Measurements from ENCODE around the gene TMEM221.

TMEM221 gene

DNA sequence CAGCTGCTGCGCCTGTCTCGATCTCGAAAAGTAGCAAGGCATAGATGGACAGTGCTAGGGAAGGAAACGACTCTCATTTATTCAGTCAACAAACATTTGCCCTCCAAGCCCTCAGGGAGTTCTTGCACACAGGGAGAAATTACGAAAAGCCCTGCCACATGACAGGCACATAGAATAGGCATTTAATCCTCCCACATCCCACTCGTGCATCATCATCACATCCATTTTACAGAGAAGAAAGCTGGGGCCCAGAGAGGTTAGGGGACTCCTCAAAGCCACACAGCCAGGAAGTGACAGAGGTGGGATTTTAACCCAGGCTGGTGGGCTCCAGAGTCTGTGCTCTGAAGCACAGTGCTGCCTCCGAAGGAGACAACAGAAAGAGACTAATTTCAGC is 11.6 kb downstream of the TMEM221 start:
- no peak for DNase-seq

DNA sequence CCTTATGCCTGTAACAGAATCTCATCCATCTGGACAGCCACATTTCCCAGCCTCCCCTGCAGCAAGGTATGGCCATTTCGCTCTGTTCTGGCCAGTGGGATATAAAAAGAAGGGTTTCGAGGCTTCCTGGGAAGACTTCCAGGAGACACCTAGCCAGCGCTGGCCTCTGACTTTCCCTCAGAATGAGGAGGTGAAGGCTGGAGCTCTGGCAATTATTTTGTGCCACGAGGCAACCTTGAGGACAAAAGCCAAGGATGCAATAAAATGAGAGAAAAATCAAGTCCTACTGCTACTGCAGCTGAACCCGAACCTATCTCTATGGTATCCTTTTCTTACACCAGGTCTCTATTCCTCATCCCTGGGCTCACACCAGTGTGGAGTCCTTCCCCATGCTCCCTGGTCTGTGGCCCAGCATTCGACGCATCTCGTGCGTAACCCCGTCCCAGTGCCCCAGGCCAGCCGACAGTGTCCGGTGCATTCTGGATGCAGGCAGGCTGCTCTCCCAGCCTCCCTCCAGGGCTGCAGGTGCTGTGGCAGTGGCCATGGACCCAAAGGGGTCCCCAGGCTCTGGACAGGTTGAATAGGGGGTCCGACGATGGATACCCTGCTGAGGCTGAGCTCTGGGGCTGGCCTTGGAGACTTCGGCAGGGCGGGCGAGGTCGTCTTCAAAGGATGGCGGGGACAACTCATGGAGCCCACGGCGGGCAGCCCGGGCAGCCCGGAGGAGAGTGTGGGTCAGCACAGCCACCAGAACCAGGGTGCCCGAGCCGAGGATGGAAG is 12.2 kb downstream of the TMEM221 start:
- DNase-seq = no peak

- no peak for DNase-seq
Measured at GRCh38 chr19:17435218-17435617, 13.2 kb downstream of the TMEM221 start.

- DNase-seq = no peak
Measured at GRCh38 chr19:17431417-17431816, 17.1 kb downstream of the TMEM221 start.

- DNase-seq = no peak
Measured at GRCh38 chr19:17429641-17430113, 18.8 kb downstream of the TMEM221 start.

DNA sequence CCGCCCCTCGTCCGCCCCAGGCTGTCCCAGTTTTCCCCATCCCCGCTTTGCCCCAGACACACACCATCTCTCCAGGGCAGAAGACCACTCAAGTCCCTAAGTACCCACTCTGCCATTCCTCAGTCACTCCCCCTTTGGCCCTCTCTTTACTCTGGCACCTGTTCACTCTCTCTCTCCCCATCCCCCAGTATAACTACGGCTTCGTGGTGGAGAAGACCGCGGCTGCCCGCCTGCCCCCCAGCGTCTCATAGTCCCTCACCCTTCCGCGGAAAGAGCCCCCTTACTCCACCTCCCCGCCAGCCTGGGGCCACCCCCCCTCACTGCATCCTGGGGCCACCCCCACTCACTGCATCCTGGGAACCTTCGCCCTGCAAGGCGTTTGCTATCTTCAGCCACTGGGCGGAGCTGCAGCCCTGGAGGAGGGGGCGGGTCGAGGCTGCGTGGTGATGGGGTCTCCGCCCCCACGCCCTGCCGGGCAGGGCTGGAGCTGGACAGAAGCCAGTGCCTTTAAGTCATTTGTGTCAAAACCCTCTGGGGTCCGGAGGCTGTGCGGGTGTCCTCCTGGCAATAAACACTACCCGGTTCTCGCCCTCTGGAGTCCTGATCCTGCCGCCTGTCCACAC is 23.6 kb downstream of the TMEM221 start:
- DNase-seq = peak; percentile 8

- no peak for DNase-seq
Measured at GRCh38 chr19:17423429-17424208, 24.8 kb downstream of the TMEM221 start.

- no peak for DNase-seq
Measured at GRCh38 chr19:17421942-17422341, 26.5 kb downstream of the TMEM221 start.

DNA sequence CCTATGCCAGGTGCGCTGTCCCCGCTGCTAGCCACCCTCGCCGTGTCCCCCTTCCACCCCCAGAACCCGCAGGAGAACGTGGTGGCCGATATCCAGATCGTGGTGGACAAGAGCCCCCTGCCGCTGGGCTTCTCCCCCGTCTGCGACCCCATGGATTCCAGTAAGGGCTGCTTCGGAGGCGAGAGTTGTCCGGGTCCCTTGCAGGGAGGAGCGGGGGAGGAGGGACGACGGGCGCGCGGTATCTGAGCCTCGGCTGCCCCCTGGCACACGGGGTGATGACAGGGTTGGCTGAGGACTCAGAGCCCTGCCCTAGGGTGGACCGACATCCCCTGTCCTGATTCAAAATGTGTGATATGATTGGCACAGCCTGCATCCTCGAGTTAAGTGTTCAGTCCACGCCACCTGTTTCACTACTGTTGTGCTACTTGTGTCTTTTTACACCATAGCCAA is 28.0 kb downstream of the TMEM221 start:
- no peak for DNase-seq

- peak; percentile 95 for DNase-seq
Measured at GRCh38 chr19:17419621-17420474, 28.6 kb downstream of the TMEM221 start, which contains the start of gene MVB12A. Gene MVB12A (plus strand): TSS chr19:17420047. CDS start chr19:17420136, 89 bp downstream.

GRCh38 chr19:17419154-17419620 is 29.3 kb downstream of the TMEM221 start:
- DNase-seq = no peak

GRCh38 chr19:17418710-17419109 is 29.8 kb downstream of the TMEM221 start:
- DNase-seq = no peak

GRCh38 chr19:17415121-17415520 is 33.3 kb downstream of the TMEM221 start:
- DNase-seq = no peak

- DNase-seq = no peak
Measured at GRCh38 chr19:17414097-17414496, 34.4 kb downstream of the TMEM221 start.

- DNase-seq = no peak
Measured at GRCh38 chr19:17411801-17412200, 36.7 kb downstream of the TMEM221 start.

- DNase-seq = no peak
Measured at GRCh38 chr19:17409990-17410389, 38.5 kb downstream of the TMEM221 start.

DNA sequence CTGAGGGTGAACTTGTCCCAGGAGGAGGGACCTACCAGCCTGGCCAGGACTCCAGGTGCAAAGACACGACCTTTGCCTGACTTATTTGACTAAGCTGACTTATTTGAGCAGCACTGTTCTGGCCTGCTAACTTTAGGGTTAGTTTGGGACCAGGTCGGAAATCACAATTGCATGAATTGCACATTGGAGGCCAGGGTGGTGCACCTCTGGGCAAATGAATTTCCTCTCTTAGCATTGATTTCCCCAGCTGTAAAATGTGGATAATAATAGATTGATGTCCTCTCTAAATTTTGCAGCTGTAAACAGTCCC is 41.6 kb downstream of the TMEM221 start:
- DNase-seq = no peak

DNA sequence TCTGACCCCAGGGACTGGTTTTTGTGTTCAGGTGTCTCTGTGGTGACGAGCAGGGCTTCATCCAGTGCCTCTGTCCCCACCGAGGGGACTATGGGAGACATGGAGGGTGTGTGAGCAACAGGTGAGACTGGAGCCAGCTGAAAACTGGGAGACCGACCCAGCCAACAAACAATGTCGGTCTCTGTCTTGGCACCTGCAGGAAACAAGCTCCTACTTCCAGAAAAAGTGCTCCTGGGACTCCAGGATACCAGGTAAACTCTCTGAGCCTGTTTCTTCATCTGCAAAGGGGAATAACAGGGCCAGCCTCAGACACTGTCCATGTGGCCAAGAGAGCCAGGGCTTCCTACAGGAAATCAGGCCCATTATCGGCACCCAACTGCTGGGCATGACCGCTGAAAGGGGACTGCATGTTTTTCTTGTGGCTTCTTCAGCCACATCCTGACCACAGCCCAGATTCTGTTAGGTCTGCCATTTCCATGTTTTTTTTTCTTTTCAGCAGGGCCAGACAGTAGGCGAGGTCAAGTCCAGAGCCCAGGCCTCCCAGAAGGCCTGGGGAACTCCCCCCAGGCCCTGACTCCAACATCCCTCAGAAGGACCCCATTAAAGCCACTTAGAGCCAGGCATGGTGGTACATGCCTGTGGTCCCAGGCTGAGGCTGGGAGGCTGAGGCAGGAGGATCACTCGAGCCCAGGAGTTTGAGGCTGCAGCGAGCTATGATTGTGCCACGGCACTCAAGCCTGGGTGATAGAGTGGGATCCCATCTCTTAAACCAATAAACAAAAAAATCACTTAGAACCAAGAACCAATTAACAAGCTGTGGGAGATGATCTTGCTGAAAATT is 42.2 kb downstream of the TMEM221 start:
- DNase-seq = no peak

- no peak for DNase-seq
Measured at GRCh38 chr19:17405250-17406045, 43.0 kb downstream of the TMEM221 start, which contains the start of gene BST2. Gene BST2 (minus strand): TSS chr19:17405630. CDS start chr19:17405575, 55 bp downstream.

- DNase-seq = no peak
Measured at GRCh38 chr19:17404621-17405249, 43.7 kb downstream of the TMEM221 start.
